ENCODE results near the gene EPN3.

DNA sequence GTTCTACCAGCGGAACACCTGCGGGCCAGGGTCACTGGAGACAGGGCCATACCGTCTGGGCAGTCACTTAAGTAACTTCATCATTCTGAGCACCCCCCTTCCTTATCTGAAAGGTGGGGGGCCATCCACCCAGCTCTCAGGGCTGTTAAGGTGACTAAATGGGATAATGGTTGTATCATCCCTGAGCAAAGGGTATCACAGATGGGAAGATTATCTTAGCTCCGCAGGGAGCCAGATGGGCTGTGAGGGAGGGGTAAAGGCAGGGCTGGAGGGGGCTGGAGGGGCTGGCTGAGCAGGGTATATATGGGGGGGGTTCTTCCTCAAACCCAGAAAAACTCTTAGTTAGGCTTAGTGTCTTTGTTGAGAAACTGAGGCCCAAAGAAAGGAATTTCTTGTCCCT, 25.1 kb downstream of the EPN3 start:
- TF ChIP-seq, protein P1, sequence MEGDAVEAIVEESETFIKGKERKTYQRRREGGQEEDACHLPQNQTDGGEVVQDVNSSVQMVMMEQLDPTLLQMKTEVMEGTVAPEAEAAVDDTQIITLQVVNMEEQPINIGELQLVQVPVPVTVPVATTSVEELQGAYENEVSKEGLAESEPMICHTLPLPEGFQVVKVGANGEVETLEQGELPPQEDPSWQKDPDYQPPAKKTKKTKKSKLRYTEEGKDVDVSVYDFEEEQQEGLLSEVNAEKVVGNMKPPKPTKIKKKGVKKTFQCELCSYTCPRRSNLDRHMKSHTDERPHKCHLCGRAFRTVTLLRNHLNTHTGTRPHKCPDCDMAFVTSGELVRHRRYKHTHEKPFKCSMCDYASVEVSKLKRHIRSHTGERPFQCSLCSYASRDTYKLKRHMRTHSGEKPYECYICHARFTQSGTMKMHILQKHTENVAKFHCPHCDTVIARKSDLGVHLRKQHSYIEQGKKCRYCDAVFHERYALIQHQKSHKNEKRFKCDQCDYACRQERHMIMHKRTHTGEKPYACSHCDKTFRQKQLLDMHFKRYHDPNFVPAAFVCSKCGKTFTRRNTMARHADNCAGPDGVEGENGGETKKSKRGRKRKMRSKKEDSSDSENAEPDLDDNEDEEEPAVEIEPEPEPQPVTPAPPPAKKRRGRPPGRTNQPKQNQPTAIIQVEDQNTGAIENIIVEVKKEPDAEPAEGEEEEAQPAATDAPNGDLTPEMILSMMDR (IDR thresholded peaks at IDR 0.05), result no peak
- no peak for TF ChIP-seq POLR2A (IDR thresholded peaks at IDR 0.05)
- no peak for TF ChIP-seq POLR2AphosphoS5 (IDR thresholded peaks at IDR 0.05)
- TF ChIP-seq EP300 (IDR thresholded peaks at IDR 0.05), result no peak
